Mesenchymal stem cell (in vitro differentiated cells and primary cell): Measurements from ENCODE around the gene USP40.

ENCODE experiments used
- DNase-seq: peaks from one replicate; pipeline ENCODE4 v3.0.0-alpha.2; 2013
- H2AFZ ChIP-seq: one replicate; pipeline ENCODE4 v1.6.1; 2013; ENCODE audit warnings: low read depth, mild to moderate bottlenecking, control low read depth, inconsistent platforms, low read length, moderate library complexity
- H2AK5ac ChIP-seq: 2 replicates; pipeline ENCODE4 v1.6.1; 2013; ENCODE audit warnings: low read length, moderate library complexity, mild to moderate bottlenecking, inconsistent platforms; ENCODE audit not compliant: severe bottlenecking
- H2BK120ac ChIP-seq: one replicate; pipeline ENCODE4 v1.6.1; 2013; ENCODE audit warnings: low read depth, mild to moderate bottlenecking, inconsistent platforms, low read length, moderate library complexity
- H2BK12ac ChIP-seq, 2 experiments: one replicate each; pipeline ENCODE4 v1.6.1; 2013; ENCODE audit warnings: inconsistent platforms in 2 of 2, low read length in 2 of 2, mild to moderate bottlenecking in 2 of 2, moderate library complexity in 2 of 2, control low read depth in 1 of 2
- H2BK15ac ChIP-seq: one replicate; pipeline ENCODE4 v1.6.1; 2013; ENCODE audit warnings: mild to moderate bottlenecking, low read depth, inconsistent platforms; ENCODE audit not compliant: poor library complexity, severe bottlenecking
- H2BK5ac ChIP-seq: 2 replicates; pipeline ENCODE4 v1.6.1; 2013; ENCODE audit warnings: low read depth, mild to moderate bottlenecking, low read length, control low read depth, inconsistent platforms; ENCODE audit not compliant: poor library complexity, severe bottlenecking
- H3K14ac ChIP-seq, 2 experiments: one replicate each; pipeline ENCODE4 v1.6.1; 2013; ENCODE audit warnings: inconsistent platforms in 2 of 2, low read length in 2 of 2, control low read depth in 1 of 2, mild to moderate bottlenecking in 1 of 2, moderate library complexity in 1 of 2
- H3K18ac ChIP-seq, 2 experiments: one replicate each; pipeline ENCODE4 v1.6.1; 2013; ENCODE audit warnings: inconsistent platforms in 2 of 2, low read length in 2 of 2, control low read depth in 1 of 2, low read depth in 1 of 2, mild to moderate bottlenecking in 1 of 2
- H3K23ac ChIP-seq, 2 experiments: one replicate each; pipeline ENCODE4 v1.6.1; 2013; ENCODE audit warnings: inconsistent platforms in 2 of 2, low read length in 2 of 2, mild to moderate bottlenecking in 2 of 2, moderate library complexity in 2 of 2, control low read depth in 1 of 2
- H3K27ac ChIP-seq: 2 replicates; pipeline ENCODE4 v1.5.1; 2013; ENCODE audit warnings: mild to moderate bottlenecking, moderate library complexity, low read length, control low read depth, inconsistent platforms; ENCODE audit not compliant: poor library complexity, severe bottlenecking
- H3K27me3 ChIP-seq, 2 experiments: 2 replicates each; pipeline versions ENCODE4 v1.6.1 to v1.7.0; 2013; ENCODE audit warnings: low read length in 2 of 2, mild to moderate bottlenecking in 2 of 2, moderate library complexity in 2 of 2, control low read depth in 1 of 2, inconsistent platforms in 1 of 2; ENCODE audit not compliant: control insufficient read depth in 1 of 2, insufficient read depth in 1 of 2
- H3K36me3 ChIP-seq, 2 experiments: 2 replicates each; pipeline versions ENCODE4 v1.6.1 to v1.7.0; 2013; ENCODE audit warnings: low read length in 2 of 2, control low read depth in 1 of 2, inconsistent platforms in 1 of 2, low read depth in 1 of 2, mild to moderate bottlenecking in 1 of 2; ENCODE audit not compliant: insufficient read depth in 2 of 2, control insufficient read depth in 1 of 2
- H3K4ac ChIP-seq, 2 experiments: one replicate each; pipeline ENCODE4 v1.6.1; 2013; ENCODE audit warnings: inconsistent platforms in 2 of 2, low read length in 2 of 2, mild to moderate bottlenecking in 2 of 2, moderate library complexity in 2 of 2, control low read depth in 1 of 2, low read depth in 1 of 2
- H3K4me1 ChIP-seq: 2 replicates; pipeline ENCODE4 v1.6.1; 2013; ENCODE audit warnings: low read depth, low read length, control low read depth; ENCODE audit not compliant: control insufficient read depth, insufficient read depth
- H3K4me2 ChIP-seq: 2 replicates; pipeline ENCODE4 v1.6.1; 2013; ENCODE audit warnings: low read length, mild to moderate bottlenecking, inconsistent platforms; ENCODE audit not compliant: poor library complexity, severe bottlenecking
- H3K4me3 ChIP-seq, 2 experiments: 2 replicates each; pipeline versions ENCODE4 v1.5.1 to v1.7.0; 2013; ENCODE audit warnings: low read length in 2 of 2, mild to moderate bottlenecking in 2 of 2, control low read depth in 1 of 2, low read depth in 1 of 2; ENCODE audit not compliant: insufficient read depth in 1 of 2
- H3K79me1 ChIP-seq: replicated peaks from 2 replicates; pipeline ENCODE4 v1.6.1; 2013; ENCODE audit warnings: mild to moderate bottlenecking, control low read depth, low read length, inconsistent platforms; ENCODE audit not compliant: poor library complexity, severe bottlenecking
- H3K9ac ChIP-seq: 2 replicates; pipeline ENCODE4 v1.7.0; 2013; ENCODE audit warnings: mild to moderate bottlenecking, low read length, moderate library complexity
- H3K9me3 ChIP-seq: 2 replicates; pipeline ENCODE4 v1.7.0; 2013; ENCODE audit warnings: mild to moderate bottlenecking, low read length; ENCODE audit not compliant: control insufficient read depth
- H4K8ac ChIP-seq: one replicate; pipeline ENCODE4 v1.6.1; 2013; ENCODE audit warnings: inconsistent platforms, mild to moderate bottlenecking, low read length, moderate library complexity
- H4K91ac ChIP-seq: one replicate; pipeline ENCODE4 v1.6.1; 2013; ENCODE audit warnings: mild to moderate bottlenecking, low read length, inconsistent platforms
- whole genome bisulfite sequencing: methylation state at CpG from one replicate; pipeline ENCODE4 v1.1.7; 2013; ENCODE audit warnings: mixed read lengths; 5-methylcytosine and 5-hydroxymethylcytosine counted together

USP40 gene

DNA sequence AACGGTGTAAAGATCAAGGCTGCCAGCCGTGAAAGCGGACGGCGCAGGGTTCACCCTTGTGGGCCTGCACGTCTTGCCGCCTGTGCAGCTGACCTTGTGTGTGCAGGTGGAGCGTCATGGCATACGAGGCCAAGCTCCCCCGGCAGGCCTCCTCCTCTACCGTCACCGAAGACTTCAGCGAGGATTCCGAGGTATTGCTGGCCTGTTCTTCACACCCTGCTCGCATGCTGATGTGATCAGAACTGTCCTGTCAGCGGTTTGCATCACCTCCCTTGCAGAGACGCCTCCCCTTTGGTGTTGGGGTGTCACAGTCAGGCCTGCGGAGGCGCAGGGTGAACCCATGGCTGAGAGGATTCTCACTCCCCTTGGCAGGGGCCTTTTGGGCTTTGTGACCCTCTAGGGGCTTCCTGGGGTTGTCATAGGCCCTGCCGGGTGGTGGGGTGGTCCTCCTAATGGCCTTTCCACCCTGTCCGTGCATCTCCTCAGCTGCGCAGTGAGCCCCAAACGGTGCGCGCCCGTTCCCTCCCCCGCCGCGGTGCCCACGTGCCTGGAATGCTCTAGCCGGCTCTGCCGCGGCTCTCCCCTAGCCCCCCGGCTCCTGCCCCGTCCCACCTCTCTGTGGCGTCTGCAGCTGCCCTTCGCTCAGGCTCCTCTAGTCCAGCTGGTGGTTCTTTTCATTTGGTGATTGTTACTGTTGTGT lies 119.8 kb downstream of the USP40 start:
- Histone ChIP-seq H3K18ac (no peak overlapping the region), H3K4me3 (no peak overlapping the region), H2AFZ (no peak overlapping the region), H3K4me2 (no peak overlapping the region), H3K27me3 (no peaks in the 10 kb centered on the region), H4K91ac (no peak overlapping the region), H2BK15ac (no peak overlapping the region), H3K36me3 (peaks cover 14 to 61% of the 10 kb centered on the region in 2 experiments), H3K79me1 (peaks cover 1% of the 10 kb centered on the region), H2BK5ac (no peak overlapping the region), H3K9ac (no peak overlapping the region), H2BK12ac (no peak overlapping the region), H3K4me1 (peaks cover 4% of the 10 kb centered on the region), H3K14ac (no peak overlapping the region), H3K4ac (no peak overlapping the region), H3K9me3 (no peaks in the 10 kb centered on the region), H2BK120ac (no peak overlapping the region), H3K27ac (no peak overlapping the region), H2AK5ac (no peak overlapping the region), H3K23ac (no peak overlapping the region), H4K8ac (no peak overlapping the region)
- no peak for DNase-seq
- 97% methylated on average over 37 of the region's 37 CpGs for WGBS

DNA sequence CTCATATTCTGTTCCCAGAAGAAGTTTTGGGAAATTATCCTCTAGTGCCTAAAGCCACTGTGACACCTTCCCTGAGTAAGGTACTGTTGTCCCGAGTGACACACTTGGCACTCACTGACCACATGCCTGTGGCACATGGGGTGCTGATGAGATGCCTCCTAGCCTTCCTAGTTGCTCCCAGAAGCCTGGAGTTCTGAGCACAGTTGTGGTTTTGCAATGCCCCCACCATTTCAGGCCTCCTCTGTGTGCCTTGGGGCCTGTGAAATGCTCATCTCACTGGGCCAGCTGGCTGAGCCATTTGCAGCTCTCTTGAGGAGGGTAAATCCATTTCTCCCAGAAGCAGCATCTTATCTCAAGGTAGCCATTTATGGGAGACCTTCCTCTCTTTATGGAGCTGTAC lies 120.5 kb downstream of the USP40 start:
- Histone ChIP-seq H2BK5ac (no peak overlapping the region), H3K4ac (no peak overlapping the region), H3K14ac (no peak overlapping the region), H3K4me2 (no peak overlapping the region), H3K4me3 (no peak overlapping the region), H4K8ac (no peak overlapping the region), H3K4me1 (peaks cover 4% of the 10 kb centered on the region), H2AK5ac (no peak overlapping the region), H3K27me3 (no peaks in the 10 kb centered on the region), H3K23ac (no peak overlapping the region), H3K18ac (no peak overlapping the region), H2BK12ac (no peak overlapping the region), H3K9ac (no peak overlapping the region), H3K36me3 (peaks cover 10 to 64% of the 10 kb centered on the region in 2 experiments), H3K9me3 (no peaks in the 10 kb centered on the region), H4K91ac (no peak overlapping the region), H2AFZ (no peak overlapping the region), H3K79me1 (peaks cover 1% of the 10 kb centered on the region), H2BK15ac (no peak overlapping the region), H2BK120ac (no peak overlapping the region), H3K27ac (no peak overlapping the region)
- DNase-seq, result no peak
- WGBS, result 95% methylated on average over 1 of the region's 1 CpG

DNA sequence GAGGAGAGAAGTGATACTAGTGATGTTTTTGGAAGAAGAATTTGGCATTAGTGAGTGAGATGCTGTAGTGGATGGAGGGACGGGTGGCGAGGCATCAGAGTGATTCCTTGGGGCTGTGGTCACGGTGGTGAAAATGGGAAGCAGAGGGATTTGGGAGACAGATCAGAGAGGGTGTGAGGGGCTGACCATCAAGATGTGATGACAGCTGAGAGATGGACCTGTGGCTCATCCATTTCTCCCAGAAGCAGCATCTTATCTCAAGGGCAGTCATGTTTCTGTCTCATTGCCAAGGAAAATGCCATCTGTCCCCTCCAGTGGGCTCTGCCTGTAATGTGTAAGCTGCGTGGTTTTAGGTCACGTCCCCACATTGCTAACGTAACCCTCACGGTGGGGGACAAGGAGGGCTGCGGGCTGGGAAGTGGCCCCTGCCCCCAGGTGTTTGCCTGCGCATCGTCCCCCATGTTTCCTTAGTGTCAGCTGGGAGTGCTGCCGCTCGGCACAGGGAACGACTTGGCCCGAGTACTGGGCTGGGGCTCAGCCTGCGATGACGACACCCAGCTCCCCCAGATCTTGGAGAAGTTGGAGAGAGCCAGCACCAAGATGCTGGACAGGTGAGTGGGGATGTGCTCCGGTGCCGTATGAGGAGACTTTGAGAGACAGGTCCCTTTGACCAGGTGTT lies 121.3 kb downstream of the USP40 start:
- no peaks in the 10 kb centered on the region for H3K27me3 ChIP-seq
- peaks cover 4% of the 10 kb centered on the region for H3K4me1 ChIP-seq
- peaks cover 1% of the 10 kb centered on the region for H3K79me1 ChIP-seq
- DNase-seq, result no peak
- no peak overlapping the region for H3K4ac ChIP-seq
- no peak overlapping the region for H2AFZ ChIP-seq
- no peak overlapping the region for H2BK12ac ChIP-seq
- no peak overlapping the region for H2BK5ac ChIP-seq
- H4K91ac ChIP-seq, result no peak overlapping the region
- H2BK15ac ChIP-seq, result no peak overlapping the region
- H3K36me3 ChIP-seq, result peaks cover 10 to 63% of the 10 kb centered on the region in 2 experiments
- WGBS, result 97% methylated on average over 18 of the region's 18 CpGs
- H3K14ac ChIP-seq, result no peak overlapping the region
- no peak overlapping the region for H3K4me3 ChIP-seq
- no peak overlapping the region for H2BK120ac ChIP-seq
- H3K9me3 ChIP-seq, result no peaks in the 10 kb centered on the region
- H4K8ac ChIP-seq, result no peak overlapping the region
- no peak overlapping the region for H3K4me2 ChIP-seq
- no peak overlapping the region for H3K23ac ChIP-seq
- H3K27ac ChIP-seq, result no peak overlapping the region
- no peak overlapping the region for H3K9ac ChIP-seq
- no peak overlapping the region for H3K18ac ChIP-seq
- no peak overlapping the region for H2AK5ac ChIP-seq

DNA sequence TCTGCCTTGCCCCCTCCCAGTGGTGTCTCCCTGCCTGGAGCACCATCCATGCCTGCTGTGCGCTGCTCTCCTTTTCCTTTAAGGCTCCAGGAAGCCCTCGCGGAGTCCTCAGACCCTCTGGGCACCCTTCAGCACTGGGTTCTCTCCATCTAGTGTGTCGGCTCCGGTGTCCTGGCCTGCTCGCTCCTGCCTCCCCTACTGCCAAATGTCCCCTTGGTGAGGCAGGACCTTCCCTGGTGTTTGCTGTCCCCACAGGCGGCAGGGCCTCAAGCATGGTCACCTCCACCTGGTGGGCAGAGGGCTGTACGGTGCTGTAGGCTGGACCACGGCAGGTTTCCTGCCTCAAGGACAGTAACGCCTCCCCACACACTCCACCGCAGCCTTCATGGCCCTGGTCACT lies 122.1 kb downstream of the USP40 start:
- Histone ChIP-seq H2AK5ac (no peak overlapping the region), H4K8ac (no peak overlapping the region), H3K9ac (no peak overlapping the region), H3K4ac (no peak overlapping the region), H3K23ac (no peak overlapping the region), H3K4me3 (no peak overlapping the region), H4K91ac (no peak overlapping the region), H3K4me2 (no peak overlapping the region), H3K9me3 (no peaks in the 10 kb centered on the region), H3K14ac (no peak overlapping the region), H2AFZ (no peak overlapping the region), H2BK12ac (no peak overlapping the region), H3K27me3 (no peaks in the 10 kb centered on the region), H3K27ac (no peak overlapping the region), H3K4me1 (peaks cover 3% of the 10 kb centered on the region), H3K79me1 (peaks cover 1% of the 10 kb centered on the region), H2BK5ac (no peak overlapping the region), H3K36me3 (peaks cover 8 to 58% of the 10 kb centered on the region in 2 experiments), H2BK15ac (no peak overlapping the region), H2BK120ac (no peak overlapping the region), H3K18ac (no peak overlapping the region)
- 97% methylated on average over 10 of the region's 11 CpGs for WGBS
- DNase-seq, result no peak
